ENCODE data around the gene VPS37C. TPM values are rescaled to one million over a fixed set of nuclear protein-coding genes. Genes with fewer than 3 reads are reported as not detected.

Gene VPS37C
- total and polyA plus RNA-seq, 2 donors from 2014 or later: 13.9 to 31.8 TPM

DNA sequence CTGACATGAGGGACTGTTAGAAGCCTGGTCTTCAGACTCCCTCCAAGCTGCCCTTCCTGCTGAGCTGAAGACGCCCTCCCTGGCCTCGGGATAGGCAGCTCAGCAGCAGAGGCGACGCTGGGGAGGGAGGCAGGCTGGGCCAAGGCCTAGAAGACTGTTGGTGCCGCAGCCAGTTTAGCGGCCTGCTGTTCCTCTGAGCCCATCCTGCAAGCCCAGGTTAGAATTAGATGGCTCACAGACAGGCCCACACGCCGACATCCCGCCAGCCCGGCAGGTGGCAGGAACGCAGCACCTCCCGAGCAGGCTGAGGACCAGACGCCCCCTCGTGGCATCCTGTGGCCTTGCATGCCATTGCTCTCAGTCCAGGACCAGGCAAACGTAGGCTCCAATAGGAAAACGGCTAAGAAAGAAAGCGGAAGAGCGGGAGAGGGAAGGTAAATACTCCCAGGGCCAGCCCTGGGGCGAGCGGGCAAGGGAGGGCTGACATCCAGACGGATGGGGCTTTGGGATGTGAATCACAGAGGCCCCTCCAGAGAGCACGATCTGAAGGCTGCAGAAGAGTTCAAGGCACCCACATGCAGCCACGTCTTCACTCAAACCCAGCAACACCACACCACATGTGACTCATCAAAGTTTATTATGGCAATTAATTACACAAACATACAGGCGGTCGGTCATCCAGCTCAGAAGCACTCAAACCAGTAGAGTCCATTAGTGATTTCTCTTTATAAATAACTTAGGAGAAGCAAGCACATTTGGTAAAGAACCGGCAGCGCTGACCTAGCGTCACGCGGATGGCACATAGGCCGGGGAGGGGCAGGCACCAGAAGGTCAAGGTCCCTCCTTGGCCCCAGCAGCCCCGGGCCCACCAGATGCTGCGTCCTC, 31.3 kb downstream of the VPS37C start:
- H3K27ac ChIP-seq (ENCODE audit: low read depth in 2 of 2, low read length in 2 of 2): peak overlapping the region; percentile 1 to 48
- H3K9me3 ChIP-seq (ENCODE audit: control insufficient read depth in 2 of 3, insufficient read depth in 1 of 3, low read length in 3 of 3): no peaks in the 10 kb centered on the region
- no peaks in the 10 kb centered on the region for H3K27me3 ChIP-seq (ENCODE audit: control insufficient read depth, insufficient read depth, low read length)
- peaks cover 0 to 13% (median 0%) of the 10 kb centered on the region in 3 donors for H3K4me1 ChIP-seq (ENCODE audit: control insufficient read depth in 2 of 3, insufficient read depth in 2 of 3, low read depth in 1 of 3, low read length in 3 of 3)
- DNase-seq: peak; percentile 94 to 96 (median 95)
- peak overlapping the region; percentile 3 to 50 (median 46) for H3K4me3 ChIP-seq (ENCODE audit: low read length in 3 of 3)
- intact Hi-C loops (cut with DNase I): no loop called here
- peaks cover 0 to 6% (median 3%) of the 10 kb centered on the region in 3 donors for H3K36me3 ChIP-seq (ENCODE audit: control insufficient read depth in 2 of 3, insufficient read depth in 3 of 3, low read length in 3 of 3)
- TF ChIP-seq, protein P1, sequence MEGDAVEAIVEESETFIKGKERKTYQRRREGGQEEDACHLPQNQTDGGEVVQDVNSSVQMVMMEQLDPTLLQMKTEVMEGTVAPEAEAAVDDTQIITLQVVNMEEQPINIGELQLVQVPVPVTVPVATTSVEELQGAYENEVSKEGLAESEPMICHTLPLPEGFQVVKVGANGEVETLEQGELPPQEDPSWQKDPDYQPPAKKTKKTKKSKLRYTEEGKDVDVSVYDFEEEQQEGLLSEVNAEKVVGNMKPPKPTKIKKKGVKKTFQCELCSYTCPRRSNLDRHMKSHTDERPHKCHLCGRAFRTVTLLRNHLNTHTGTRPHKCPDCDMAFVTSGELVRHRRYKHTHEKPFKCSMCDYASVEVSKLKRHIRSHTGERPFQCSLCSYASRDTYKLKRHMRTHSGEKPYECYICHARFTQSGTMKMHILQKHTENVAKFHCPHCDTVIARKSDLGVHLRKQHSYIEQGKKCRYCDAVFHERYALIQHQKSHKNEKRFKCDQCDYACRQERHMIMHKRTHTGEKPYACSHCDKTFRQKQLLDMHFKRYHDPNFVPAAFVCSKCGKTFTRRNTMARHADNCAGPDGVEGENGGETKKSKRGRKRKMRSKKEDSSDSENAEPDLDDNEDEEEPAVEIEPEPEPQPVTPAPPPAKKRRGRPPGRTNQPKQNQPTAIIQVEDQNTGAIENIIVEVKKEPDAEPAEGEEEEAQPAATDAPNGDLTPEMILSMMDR (IDR thresholded peaks at IDR 0.05; ENCODE audit: borderline replicate concordance, extremely low read depth, insufficient read depth): peak; percentile 100
- peak; percentile 59 for FAIRE-seq
- H3K9ac ChIP-seq (ENCODE audit: low read length in 3 of 3): peak overlapping the region in 2 of 3 donors; percentile 27 to 51

DNA sequence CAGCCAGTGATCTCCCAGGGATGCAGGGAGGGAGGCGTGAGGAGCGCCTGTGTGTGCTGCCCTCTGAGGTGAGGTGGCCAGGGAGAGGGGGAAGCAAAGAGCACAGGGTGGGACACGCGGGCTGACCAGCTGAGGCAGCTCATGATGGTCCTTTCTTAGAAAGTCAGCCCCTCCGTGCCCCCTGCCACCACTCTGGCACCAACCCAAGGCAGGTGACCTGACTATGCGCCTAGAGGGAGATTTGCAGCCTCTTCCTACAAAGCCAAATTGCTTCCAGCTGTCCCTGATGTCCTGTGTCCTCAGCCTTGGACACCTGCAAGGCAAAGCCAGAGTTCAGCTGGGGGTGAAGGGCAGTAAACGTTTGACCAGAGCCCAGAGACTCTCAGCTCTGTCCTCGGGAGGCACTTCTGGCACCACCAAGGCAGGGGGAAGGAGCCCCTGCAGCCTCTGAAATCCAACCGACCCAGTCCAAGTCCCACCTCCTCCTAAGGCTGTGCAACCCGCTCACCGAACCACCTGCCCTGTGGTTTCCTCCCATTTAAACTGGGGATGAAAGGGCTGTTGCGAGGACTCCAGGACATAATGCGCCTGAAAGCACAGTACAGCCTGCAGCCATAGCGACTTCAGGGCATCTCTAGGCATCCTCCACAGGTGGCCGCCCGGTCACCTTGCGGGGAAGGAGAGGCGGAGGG, 32.1 kb downstream of the VPS37C start:
- H3K27ac ChIP-seq (ENCODE audit: low read depth in 2 of 2, low read length in 2 of 2): no peak overlapping the region
- H3K9ac ChIP-seq (ENCODE audit: low read length in 3 of 3): no peak overlapping the region
- TF ChIP-seq, protein P1 (IDR thresholded peaks at IDR 0.05; ENCODE audit: borderline replicate concordance, extremely low read depth, insufficient read depth): no peak
- intact Hi-C loops (cut with DNase I): no loop called here
- DNase-seq (no peak), FAIRE-seq (no peak)
- H3K4me3 ChIP-seq (ENCODE audit: low read length in 3 of 3): no peak overlapping the region
- no peaks in the 10 kb centered on the region for H3K9me3 ChIP-seq (ENCODE audit: control insufficient read depth in 2 of 3, insufficient read depth in 1 of 3, low read length in 3 of 3)
- peaks cover 0 to 13% (median 0%) of the 10 kb centered on the region in 3 donors for H3K4me1 ChIP-seq (ENCODE audit: control insufficient read depth in 2 of 3, insufficient read depth in 2 of 3, low read depth in 1 of 3, low read length in 3 of 3)
- H3K27me3 ChIP-seq (ENCODE audit: control insufficient read depth, insufficient read depth, low read length): no peaks in the 10 kb centered on the region
- peaks cover 0 to 6% (median 3%) of the 10 kb centered on the region in 3 donors for H3K36me3 ChIP-seq (ENCODE audit: control insufficient read depth in 2 of 3, insufficient read depth in 3 of 3, low read length in 3 of 3)

DNA sequence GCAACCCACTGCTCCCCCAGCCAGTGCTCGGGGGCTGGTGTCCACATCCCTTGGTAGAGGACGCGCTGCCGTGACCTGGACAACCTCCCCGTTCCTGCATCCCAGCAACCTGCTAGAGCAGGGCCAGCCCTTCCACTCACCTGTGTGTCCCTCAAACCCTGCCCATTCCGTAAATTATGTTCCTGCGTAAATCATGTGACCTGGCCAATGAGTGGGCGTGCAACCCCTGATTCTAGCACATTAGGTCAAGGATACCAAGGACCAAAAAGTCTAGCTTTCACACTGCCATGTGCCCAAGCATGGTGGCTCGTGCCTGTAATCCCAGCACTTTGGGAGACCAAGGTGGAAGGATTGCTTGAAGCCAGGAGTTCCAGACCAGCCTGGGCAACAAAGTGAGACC, 33.2 kb downstream of the VPS37C start:
- no peaks in the 10 kb centered on the region for H3K27me3 ChIP-seq (ENCODE audit: control insufficient read depth, insufficient read depth, low read length)
- peaks cover 0 to 13% (median 0%) of the 10 kb centered on the region in 3 donors for H3K4me1 ChIP-seq (ENCODE audit: control insufficient read depth in 2 of 3, insufficient read depth in 2 of 3, low read depth in 1 of 3, low read length in 3 of 3)
- no peak for FAIRE-seq
- H3K9ac ChIP-seq (ENCODE audit: low read length in 3 of 3): no peak overlapping the region
- peaks cover 0 to 6% (median 3%) of the 10 kb centered on the region in 3 donors for H3K36me3 ChIP-seq (ENCODE audit: control insufficient read depth in 2 of 3, insufficient read depth in 3 of 3, low read length in 3 of 3)
- no peaks in the 10 kb centered on the region for H3K9me3 ChIP-seq (ENCODE audit: control insufficient read depth in 2 of 3, insufficient read depth in 1 of 3, low read length in 3 of 3)
- TF ChIP-seq, protein P1 (IDR thresholded peaks at IDR 0.05; ENCODE audit: borderline replicate concordance, extremely low read depth, insufficient read depth): no peak
- H3K4me3 ChIP-seq (ENCODE audit: low read length in 3 of 3): no peak overlapping the region
- intact Hi-C loops (cut with DNase I): no loop called here
- no peak overlapping the region for H3K27ac ChIP-seq (ENCODE audit: low read depth in 2 of 2, low read length in 2 of 2)
- DNase-seq: no peak

Data from kidney (tissue), 14 donors.